ENCODE results near the gene EOLA1.

- no peak for TF ChIP-seq CTCF (IDR thresholded peaks at IDR 0.05)
- no peak for TF ChIP-seq POLR2A (IDR thresholded peaks at IDR 0.05)
Observed at GRCh38 chrX:149571770-149572169, 31.0 kb downstream of the EOLA1 start.
